Body of pancreas (tissue), 4 donors: ENCODE measurements around the gene MCM10.

Source experiments
- CTCF ChIP-seq, 7 experiments: fragments of 450-650 bp in 4 of 7; fragments of 200-600 bp in 3 of 7; sonication (generic) in 3 of 7; IDR thresholded peaks; one replicate each; pipeline ENCODE4 v1.5.1; 2016 to 2019; ENCODE audit warnings: antibody characterized with exemption in 7 of 7
- POLR2A ChIP-seq, 3 donors: fragments of 450-650 bp; IDR thresholded peaks; one replicate each; pipeline ENCODE4 v1.6.1; 2016; ENCODE audit warnings: antibody characterized with exemption in 3 of 3, mild to moderate bottlenecking in 2 of 3

- TF ChIP-seq POLR2A (IDR thresholded peaks at IDR 0.05) (no peak), CTCF (IDR thresholded peaks at IDR 0.05) (no peak)
These were observed 44.7 kb downstream of the MCM10 start for GRCh38 chr10:13206091-13206490.
